Erythroblast (primary cell): Measurements from ENCODE around the gene MYOM3.
A peak's percentile ranks its signal among the peaks of the same experiment; 100 is the strongest.

Source experiments
- DNase-seq, 2 experiments: peaks; one replicate each; lab custom pipeline; 2025; lab: John Stamatoyannopoulos, UW
- GATA1 ChIP-seq: IDR thresholded peaks from 2 replicates; pipeline ENCODE4 v1.6.1; 2011; ENCODE audit warnings: low read depth, mild to moderate bottlenecking, control low read depth, low read length, moderate library complexity
- POLR2A ChIP-seq: IDR thresholded peaks from 2 replicates; pipeline ENCODE4 v1.6.1; 2011; ENCODE audit warnings: mild to moderate bottlenecking, low read length

The MYOM3 gene

DNA sequence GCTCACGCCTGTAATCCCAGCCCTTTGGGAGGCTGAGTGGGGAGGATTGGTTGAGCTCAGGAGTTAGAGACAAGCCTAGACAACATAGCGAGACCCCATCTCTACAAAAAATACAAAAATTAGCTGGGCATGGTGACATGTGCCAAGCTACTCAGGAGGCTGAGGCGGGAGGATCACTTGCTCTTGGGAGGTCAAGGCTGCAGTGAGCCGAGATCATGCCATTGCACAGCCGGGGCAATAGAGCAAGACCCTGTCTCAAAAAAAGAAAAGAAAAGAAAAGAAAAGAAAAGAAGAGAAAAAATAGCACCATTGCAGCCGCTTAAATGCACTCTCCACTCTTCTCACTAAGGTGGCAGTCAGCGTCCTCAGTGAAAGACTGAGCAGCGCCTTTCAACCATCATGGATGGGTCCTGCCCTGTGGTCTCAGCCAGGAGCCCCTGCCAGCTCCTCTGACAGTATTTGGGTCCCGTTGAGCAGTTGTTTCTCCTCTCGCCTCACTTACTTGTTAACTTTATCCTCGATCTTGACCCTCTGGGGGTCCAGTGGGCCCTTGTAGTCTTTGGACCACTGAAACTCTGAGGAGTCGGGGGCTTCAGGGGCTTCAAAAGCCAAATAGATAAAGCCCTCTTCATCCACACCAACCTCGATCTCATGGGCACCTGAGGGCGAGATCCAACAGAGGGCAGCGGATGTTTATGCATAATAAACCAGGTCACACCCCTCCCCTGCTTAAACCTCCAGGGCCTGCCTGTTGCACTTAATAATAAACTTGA, 36.9 kb downstream of the MYOM3 start:
- TF ChIP-seq POLR2A, result no peak
- TF ChIP-seq GATA1, result no peak
- DNase-seq, result no peak

DNA sequence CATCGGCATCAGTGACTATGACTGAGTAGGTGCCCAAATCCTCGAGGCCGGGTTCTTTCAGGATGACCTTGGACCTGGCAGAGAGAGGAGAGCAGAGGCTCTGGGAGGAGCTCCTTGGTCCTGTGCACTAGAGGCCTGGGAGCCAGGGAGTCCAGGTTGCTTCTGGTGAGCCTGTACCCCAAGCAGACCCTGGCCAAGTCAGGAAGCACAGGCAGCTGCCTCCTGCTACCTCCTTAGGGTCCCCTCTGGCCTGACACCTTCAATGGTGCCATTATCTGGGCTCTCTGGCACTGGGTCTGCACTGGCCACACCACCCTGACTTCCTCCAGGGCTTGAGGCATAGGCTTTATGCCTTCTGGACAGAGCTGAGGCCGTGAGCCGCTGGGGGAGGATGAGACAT, 37.7 kb downstream of the MYOM3 start:
- TF ChIP-seq POLR2A (no peak), GATA1 (no peak)
- DNase-seq, result no peak

DNA sequence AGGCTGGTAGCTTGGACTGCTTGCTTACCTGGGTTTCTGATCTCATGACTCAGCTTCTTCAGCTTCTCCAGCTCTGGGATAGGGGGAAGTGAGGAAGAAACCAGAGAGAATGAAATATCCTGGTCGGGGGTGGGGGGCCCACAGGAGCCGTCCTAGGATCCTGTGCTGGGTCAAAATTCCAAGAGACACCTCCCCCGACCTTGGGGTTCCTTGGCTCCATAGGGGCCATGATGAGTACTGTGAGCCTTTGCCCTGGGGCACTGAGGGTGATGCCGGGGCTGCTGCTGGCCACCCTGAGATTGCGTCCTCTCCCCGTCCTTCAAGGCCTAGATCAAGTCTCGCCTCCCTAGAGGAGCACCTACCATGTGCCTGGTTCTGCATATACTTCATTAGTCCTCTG, 40.0 kb downstream of the MYOM3 start:
- TF ChIP-seq GATA1, result no peak
- no peak for TF ChIP-seq POLR2A
- DNase-seq, result no peak

DNA sequence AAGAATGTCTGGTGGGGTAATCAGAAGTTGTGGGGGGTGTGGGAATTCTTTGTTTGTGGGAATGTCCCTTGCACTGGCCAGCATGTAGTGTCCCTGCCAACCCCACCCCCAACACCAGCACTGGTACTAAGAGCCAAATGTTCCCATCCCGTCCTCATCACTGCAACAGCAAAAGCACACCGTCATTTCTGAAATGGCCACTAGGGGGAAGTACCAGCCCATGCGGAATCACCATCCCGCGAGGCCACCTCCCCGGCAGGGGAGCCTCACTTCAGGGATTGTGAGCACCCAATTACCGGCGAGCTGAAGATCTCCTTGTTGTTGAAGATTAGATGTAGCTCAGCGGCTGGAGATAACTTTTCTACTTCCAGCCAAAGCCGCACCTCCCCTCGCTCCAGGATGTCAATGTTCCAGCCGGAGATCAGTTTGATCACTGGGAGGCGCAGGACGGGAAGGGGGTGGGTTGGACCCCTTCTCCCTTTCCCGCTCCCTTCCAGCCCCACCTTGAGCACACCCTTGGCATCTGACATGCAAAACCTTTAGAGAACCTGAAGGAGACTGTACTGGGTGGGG, 41.0 kb downstream of the MYOM3 start:
- peak in 1 of 2 experiments; percentile 78 for DNase-seq
- TF ChIP-seq GATA1 (no peak), POLR2A (no peak)

DNA sequence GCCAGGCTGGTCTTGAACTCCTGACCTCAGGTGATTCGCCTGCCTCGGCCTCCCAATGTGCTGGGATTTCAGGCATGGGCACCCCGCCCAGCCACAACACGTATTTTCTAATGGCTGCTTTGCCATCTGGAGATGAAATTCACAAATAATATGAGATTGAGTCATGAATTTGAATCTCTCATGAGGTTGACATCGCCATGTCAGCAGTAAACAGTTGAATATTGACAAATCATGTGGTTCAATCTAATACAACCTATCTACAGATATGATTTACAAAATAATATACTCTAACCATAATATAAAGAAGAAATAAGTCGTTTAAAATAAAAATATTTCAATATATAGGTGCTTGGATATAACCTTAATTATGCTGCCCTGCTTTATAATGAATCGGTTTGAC, 42.1 kb downstream of the MYOM3 start:
- no peak for DNase-seq
- TF ChIP-seq POLR2A, result no peak
- TF ChIP-seq GATA1, result no peak

DNA sequence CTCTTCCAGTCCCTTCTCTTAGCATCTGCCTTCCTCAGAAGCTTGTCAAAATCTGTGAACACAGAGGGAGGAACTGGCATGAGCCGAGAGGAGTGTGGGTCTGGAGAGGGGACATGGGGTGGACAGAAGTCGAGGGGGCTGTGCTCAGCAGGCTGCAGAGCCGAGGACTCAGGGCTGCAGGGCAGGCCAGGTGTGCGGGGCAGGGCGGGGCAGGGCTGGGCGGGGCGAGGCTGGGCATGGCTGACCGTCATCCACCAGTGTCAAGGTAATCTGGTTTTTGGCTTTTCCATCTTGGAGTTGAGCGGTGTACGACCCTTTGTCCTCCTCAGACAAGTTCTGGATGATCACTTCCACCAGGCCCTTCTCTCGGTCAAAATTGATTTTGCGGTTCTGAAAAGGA, 44.0 kb downstream of the MYOM3 start:
- no peak for DNase-seq
- TF ChIP-seq POLR2A, result no peak
- no peak for TF ChIP-seq GATA1

DNA sequence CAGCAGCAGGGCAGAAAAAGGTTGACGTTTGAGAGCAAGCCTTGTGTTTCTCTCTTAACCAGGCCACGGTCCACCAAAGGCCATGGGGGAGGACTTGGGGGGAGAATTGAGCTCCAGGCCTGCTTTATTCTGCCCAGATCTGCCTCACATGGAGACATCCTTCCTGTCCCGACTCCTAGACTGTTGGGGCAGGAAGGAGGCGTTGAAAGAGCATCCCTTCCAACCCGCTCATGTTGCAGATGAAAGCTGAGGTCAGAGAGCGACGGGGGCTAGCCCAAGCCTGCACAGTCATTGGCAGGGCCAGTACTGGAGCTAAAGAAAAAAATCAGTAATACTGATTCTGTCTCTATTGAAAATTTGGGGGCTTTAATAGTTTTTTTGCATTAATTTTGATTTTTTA, 46.6 kb downstream of the MYOM3 start:
- DNase-seq, result no peak
- no peak for TF ChIP-seq GATA1
- TF ChIP-seq POLR2A, result no peak

DNA sequence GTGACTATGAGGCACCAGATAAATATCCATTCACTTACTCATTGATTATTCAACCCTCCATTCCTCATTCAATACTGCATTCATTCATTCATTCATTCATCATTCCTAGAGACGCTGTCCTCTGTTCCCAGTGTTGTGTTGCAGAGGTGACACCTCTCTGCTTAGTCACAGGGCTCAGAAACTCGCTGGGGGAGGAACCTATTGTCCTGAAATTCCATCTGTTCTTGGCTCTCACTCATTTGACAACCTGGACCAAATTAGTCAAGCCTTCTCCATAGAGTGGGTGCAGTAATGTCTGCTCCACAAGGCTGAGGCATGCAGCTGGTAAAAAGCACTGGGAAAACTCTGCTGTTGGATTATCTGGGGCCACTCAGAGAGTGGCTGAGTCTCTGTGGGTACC, 49.7 kb downstream of the MYOM3 start:
- no peak for TF ChIP-seq GATA1
- TF ChIP-seq POLR2A, result no peak
- DNase-seq, result no peak

DNA sequence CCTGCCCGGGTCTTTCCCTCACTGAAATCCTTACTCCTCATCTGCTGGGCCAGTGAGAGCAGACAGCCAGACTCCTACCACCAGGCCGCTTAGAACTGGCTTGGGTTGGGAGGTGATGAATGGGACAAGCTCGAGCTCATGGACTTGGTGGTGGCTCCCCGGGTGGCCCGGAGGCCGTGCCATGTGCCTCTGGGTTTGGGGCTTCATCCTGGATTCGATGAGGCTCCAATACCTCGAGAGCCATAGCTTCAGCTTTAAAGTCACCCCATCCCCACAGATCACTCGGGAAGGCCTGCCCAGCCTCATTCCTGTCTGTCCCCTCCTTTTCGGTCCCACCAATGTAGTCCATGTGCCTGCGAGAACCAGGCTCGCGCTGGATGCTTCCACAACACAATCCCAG, 51.5 kb downstream of the MYOM3 start:
- TF ChIP-seq POLR2A (no peak), GATA1 (no peak)

DNA sequence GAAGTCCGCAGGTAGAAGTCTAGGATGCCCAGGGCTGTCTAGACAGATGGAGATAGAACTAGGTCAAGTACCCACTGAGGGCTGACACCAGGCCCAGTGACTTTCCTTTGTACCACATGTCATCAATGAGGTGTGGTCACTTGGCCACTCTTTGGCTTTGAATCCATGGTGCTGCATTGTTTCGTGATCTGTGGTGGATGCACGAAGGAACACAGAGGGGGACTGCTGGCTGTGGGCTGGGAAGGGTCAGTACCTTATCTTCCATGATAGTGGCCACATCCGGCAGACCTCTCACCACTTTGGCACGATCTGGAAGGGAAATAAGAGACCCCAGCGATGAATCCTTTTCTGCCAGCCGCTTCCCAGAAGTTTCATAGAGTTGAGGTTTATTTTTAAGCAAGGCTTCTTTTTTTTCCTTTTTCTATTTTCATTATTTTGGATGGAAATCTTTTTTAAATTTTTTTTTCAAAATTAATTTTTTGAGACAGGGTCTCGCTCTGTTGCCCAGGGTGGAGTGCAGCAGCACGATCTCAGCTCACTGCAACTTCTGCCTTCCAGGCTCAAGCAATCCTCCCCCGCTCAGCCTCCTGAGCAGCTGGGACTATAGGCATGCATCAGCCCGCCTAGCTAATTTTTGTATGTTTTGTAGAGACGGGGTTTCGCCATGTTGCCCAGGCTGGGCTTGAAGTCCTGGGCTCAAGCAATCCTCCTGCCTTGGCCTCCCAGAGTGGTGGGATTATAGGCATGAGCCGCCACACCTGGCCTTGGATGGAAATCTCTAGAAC, 53.1 kb downstream of the MYOM3 start:
- DNase-seq, result no peak
- TF ChIP-seq POLR2A (no peak), GATA1 (no peak)

More for the DNA sequence above, 51.5 kb downstream of the MYOM3 start:
- no peak for DNase-seq

DNA sequence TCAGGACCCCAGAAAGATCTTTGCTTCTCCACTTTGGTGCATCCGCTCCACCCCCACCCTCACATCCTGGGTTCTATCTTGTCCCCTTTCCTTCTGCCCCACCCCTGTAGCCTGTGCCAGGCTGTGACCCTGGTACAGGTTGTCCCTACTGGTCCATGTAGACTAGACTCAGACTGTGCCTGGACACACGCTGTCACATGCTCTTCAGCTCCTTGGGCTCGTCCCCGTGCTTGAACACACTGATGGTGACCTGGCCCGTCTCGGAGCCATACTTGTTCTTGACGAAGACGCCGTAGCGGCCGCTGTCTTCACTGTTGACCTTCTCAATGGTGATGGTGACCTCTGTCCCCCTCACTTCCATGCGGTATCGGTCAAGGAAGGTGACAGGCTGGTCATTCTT, 54.8 kb downstream of the MYOM3 start:
- TF ChIP-seq POLR2A, result no peak
- TF ChIP-seq GATA1, result no peak
- DNase-seq, result no peak

DNA sequence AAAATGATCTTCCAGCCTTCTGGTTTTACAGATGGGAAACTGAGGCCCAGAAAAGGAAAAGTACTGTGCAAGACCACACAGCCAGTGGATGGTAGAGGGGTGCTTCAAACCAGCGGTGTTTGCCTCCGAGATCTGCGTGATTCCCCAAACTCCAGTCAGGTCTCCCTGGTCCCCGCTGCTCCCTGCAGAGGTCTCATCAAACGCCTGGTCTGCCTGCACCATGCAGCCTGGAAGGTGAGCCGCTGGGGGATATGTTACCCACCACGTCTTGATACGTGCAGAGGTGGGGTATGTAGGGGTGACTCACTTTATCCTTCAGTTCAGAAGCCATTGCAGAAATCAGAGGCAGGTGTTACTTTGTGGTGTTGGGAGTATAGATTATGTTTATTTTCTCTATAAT, 56.3 kb downstream of the MYOM3 start:
- DNase-seq, result no peak

DNA sequence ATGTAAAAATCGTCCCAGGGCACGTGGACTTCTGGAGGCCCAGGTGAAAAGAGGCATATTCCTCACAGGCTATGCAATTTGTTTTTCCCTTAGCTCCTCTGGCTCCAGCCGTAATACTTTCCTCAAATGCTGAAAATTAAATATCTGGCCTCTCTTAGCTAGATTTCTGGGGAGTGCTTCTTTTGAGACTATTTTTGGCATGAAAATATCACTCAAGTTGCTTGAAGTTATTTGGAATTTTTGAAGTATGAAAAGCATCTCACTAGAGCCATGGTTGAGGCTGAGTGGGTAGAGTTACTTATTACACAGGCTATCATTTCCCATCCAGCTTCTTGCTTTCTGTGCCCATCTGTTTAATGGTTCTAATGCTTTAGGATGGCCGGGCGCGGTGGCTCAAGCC, 59.7 kb downstream of the MYOM3 start:
- no peak for DNase-seq
- no peak for TF ChIP-seq GATA1
- TF ChIP-seq POLR2A, result no peak

More for the DNA sequence above, 56.3 kb downstream of the MYOM3 start:
- TF ChIP-seq GATA1 (no peak), POLR2A (no peak)
